ENCODE results near the gene KLHDC1.
"Not testable (repeated sequence)": the region's sequence is repeated elsewhere in the genome, so short reads cannot be mapped to it uniquely, and the experiment has no call there.

DNA sequence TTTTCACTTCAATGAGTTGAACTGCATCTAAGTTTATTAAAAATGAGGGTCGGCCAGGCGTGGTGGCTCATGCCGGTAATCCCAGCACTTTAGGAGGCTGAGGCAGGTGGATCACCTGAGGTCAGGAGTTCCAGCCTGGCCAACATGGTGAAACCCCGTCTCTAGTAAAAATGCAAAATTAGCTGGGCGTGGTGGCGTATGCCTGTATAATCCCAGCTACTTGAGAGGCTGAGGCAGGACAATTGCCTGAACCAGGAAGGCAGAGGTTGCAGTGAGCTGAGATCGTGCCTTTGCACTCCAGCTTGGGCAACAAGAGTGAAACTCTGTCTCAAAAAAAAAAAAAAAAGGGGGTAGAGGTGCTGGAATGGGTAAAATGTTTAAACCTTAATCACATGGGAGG lies 88.1 kb downstream of the KLHDC1 start:
- TF ChIP-seq, protein P1, sequence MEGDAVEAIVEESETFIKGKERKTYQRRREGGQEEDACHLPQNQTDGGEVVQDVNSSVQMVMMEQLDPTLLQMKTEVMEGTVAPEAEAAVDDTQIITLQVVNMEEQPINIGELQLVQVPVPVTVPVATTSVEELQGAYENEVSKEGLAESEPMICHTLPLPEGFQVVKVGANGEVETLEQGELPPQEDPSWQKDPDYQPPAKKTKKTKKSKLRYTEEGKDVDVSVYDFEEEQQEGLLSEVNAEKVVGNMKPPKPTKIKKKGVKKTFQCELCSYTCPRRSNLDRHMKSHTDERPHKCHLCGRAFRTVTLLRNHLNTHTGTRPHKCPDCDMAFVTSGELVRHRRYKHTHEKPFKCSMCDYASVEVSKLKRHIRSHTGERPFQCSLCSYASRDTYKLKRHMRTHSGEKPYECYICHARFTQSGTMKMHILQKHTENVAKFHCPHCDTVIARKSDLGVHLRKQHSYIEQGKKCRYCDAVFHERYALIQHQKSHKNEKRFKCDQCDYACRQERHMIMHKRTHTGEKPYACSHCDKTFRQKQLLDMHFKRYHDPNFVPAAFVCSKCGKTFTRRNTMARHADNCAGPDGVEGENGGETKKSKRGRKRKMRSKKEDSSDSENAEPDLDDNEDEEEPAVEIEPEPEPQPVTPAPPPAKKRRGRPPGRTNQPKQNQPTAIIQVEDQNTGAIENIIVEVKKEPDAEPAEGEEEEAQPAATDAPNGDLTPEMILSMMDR (optimal IDR thresholded peaks at IDR 0.05 in 1 of 3, IDR thresholded peaks at IDR 0.05 in 1 of 3, conservative IDR thresholded peaks at IDR 0.05 in 1 of 3; ENCODE audit: extremely low read depth in 1 of 3, insufficient read depth in 2 of 3, low read length in 3 of 3) = not testable (repeated sequence)
- not testable (repeated sequence) for TF ChIP-seq EZH2 (IDR thresholded peaks at IDR 0.05; ENCODE audit: low read length)

All from keratinocyte (primary cell).